NCI-H524 treated with DMSO at 0.1 percent for 48 hours (cell line): Measurements from ENCODE around the gene TMPRSS9.

Experiments used
- DNase-seq: peaks from one replicate; lab custom pipeline; 2025; lab: John Stamatoyannopoulos, UW

TMPRSS9 gene

DNA sequence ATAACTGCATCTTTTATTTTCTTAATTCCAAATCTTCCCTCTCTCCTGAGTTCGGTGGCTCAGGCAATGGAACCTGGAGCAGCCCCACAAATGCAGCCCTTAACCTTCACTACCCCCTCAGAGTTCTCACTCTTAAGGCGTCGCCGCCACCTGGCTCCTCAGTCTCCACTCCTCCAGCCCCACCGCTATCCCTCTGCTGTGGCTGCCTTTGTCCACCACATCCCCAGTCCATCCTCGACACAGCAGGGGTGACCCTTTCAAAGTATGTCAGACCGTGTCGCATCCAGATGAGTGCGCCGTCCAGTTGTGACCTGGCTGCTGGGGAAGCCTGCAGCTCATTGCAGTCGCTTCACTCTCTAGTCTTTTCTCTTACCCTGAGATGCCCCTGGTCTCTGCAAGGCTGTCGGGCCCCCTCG lies 30.6 kb upstream of the TMPRSS9 start:
- DNase-seq: no peak

DNA sequence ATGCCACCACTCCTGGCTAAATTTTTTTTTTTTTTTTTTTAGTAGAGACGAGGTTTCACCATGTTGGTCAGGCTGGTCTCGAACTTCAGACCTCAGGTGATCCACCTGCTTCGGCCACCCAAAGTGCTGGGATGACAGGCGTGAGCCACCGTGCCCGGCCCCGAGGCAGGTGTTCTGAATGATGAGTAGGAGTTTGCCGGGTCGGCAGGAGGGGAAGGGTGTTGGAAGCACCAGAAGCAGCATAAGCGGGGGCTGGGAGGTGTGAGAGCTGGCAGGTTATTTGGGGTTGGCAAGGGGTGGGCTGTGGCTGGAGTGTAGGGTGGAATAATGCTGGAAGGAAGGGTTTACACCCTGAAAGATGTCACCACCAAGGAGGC lies 29.8 kb upstream of the TMPRSS9 start:
- DNase-seq: no peak

DNA sequence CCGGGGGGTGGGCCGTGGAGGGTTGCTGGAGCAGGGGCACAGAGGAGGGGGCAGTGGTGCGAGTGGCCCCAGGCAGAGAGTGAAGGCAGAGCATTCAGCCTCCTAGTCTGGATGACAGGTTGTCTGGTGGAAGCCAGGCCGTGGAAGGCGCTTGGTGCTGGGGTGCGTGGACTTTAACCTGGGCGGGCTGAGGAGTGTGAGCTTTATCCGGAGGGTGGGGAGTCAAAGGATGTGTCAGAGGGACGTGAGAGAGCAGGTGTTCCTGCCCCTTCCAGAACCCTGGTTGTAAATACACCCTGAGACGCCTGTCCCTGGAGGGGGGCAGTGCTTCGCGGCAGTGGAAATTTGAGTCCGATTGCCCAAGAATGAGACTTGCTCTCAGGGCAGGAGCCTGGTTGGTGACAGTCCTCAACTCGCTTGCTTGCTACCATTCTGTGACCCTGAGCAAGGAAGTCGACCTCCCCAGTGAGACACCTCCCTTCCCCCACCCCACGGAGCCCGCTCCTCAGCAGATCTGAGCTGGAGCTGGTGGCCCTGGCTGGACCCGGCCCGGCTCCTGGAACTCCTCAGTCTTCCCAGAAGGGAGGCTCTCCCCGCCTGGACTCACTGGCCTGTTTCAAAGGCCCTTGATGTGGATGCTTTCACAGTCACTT lies 29.3 kb upstream of the TMPRSS9 start:
- DNase-seq: no peak

DNA sequence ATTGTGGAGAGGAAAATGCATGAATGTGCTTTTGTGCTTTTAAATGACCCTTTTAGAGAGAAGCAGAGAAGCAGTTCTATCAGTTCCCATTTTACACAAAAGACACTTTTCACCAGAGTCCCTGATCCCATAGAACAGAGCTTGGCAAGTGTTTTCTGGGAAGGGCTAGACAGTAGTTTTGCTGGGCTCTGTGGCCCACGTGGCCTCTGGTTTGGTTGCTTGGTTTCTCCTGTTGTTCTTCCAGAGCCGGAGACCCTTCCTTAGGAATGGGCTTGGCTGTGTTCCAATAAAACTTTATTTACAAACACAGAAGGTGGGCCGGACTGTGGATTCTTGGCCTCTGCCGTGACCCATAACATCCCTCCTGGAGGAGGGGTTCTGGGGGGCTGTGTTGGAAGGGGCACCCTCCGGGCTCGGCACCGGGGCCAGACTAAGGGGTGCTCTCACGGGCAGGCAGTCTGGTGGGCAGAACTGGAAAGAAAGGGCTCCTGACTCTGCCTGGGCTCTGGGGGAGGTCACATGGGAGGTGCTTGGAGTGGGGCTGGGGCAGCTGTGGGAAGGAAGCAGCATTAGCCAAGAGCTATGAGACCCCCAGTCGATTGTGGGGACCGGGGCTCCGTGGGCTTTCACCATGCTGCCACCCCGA lies 28.3 kb upstream of the TMPRSS9 start:
- no peak for DNase-seq

DNA sequence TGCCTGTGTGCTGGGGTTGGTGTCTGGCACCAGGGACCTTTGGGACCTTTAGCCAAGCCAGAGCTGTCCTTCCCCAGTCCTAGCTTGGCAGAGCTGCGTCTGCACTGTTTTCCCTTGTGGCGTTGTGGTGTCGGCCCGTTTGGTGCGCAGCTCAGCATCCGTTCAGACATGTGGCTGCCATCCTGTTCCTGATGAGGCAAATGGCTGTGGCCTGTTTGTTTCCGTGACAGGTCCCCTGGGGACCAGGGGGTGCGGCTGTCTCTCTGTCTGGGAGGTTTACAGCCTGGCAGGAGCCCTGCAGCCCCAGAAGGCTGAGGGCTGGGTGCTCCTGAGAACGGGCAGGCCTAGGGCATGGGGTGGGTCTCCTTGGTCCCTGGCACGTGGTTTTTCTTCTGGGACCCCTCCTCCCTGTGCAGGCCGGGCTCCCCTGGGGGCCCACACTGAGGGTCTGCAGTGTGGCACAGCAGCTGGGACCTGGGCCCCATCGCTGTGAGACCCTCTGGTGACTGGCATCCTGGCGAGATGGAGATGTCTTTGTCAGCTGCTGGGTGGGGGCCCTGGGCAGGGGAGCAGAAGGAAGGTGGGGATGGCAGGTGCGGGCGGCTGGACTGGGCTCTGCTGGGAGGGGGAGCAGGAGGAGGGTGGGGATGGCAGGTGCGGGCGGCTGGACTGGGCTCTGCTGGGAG lies 27.6 kb upstream of the TMPRSS9 start:
- DNase-seq: no peak

DNA sequence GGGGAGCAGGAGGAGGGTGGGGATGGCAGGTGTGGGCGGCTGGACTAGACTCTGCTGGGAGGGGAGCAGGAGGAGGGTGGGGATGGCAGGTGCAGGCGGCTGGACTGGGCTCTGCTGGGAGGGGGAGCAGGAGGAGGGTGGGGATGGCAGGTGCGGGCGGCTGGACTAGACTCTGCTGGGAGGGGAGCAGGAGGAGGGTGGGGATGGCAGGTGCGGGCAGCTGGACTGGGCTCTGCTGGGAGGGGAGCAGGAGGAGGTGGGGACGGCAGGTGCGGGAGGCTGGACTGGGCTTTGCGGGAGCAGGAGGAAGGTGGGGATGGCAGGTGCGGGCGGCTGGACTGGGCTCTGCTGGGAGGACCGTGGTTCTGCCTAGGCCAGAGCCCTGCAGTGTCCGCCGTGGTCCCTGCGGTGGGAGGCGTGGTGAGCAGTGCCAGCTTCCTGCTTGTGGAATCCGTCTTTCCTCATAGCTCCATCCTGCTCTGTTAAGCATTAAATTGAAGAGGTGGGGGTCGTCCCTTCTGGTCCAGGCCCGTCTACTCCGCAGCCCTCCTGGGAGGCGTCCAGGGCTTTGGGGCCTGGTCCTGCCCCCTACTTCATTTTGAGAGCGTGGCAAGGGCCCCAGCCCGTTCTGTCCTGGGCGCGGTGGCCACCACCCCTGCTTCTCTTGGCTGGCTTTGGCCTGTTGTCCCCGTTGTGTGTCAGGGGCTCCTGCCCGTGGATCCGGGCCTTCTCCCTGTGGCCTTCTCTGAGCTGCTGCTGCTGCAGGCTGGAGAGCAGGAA lies 26.8 kb upstream of the TMPRSS9 start:
- DNase-seq: no peak

DNA sequence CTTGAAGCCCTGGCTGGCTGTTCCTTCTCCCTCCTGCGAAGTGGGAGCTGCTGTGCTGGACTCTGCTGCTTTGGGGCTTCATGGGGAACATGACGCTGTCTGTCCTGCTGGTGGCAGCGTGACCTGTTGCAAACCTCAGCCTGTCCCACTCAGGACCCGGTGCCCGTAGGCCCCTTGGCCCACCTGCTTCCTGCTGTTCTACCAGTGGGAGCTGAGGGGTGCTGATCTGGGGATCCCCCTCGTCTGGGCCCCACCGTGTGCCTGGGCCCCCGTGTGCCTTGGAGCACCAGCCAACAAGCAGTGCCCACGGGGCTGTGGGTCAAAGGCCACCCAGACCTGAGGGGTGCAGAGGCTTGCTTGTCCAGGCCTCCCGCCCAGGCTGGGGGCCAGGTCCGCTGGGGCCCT lies 26.3 kb upstream of the TMPRSS9 start:
- DNase-seq: no peak

DNA sequence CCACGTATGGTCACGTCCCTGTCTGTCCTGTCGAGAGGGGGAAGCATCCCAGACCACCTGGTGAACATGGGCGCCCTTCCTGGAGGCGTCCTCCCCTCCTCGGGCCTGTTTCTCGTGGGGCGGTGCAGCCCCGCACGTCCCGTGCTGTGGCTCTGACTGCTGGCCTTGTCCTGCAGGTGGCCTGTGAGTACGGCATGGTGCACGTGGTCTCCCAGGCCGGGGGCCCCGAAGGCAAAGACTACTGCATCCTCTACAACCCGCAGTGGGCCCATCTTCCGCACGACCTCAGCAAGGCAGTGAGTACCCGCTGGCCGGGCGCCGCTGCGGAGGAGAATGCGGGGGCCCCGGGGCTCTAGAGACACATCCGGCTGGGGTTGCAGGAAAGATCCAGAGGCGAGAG lies 25.6 kb upstream of the TMPRSS9 start:
- no peak for DNase-seq

DNA sequence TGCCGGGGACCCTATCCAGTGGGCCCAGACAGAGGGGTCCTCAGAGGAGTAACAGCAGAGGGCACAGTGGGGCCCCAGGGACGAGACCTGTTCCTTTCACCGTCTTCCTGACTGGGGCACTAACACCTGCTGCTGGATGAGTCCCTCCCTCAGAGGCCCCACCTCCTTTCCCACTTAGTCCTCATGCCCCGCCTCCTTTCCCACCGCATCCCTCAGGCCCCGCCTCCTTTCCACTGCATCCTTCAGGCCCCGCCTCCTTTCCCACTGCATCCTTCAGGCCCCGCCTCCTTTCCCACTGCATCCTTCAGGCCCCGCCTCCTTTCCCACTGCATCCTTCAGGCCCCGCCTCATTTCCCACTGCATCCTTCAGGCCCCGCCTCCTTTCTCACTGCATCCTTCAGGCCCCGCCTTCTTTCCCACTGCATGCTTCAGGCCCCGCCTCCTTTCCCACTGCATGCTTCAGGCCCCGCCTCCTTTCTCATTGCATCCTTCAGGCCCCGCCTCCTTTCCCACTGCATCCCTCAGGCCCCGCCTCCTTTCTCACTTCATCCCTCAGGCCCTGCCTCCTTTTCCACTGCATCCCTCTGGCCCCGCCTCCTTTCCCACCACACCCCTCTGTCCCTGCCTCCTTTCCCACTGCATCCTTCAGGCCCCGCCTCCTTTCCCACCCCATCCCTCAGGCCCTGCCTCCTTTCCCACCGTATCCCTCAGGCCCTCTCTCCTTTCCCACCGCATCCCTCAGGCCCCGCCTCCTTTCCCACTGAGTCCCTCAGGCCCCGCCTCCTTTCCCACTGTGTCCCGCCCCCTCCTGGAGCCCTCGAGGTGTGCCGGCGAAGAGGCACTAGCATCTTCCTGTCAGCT lies 24.8 kb upstream of the TMPRSS9 start:
- no peak for DNase-seq

DNA sequence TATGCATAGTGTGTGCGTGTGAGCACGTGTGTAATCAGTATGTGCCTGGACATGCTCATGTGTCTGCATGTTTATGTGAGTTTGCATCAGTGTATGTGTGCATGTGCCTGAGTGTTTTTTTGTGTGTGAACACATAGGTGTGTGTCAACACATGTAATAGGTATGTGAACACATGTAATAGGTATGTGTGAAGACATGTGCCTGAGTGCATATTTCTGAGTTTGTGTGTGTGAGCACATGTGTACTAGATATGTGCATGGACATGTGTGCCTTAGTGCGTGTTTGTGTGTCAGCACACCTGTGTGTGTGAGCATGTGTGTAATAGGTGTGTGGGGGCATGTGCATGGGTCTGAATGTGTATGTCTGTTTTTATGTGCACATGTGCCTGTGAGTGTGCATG lies 24.2 kb upstream of the TMPRSS9 start:
- DNase-seq: no peak

DNA sequence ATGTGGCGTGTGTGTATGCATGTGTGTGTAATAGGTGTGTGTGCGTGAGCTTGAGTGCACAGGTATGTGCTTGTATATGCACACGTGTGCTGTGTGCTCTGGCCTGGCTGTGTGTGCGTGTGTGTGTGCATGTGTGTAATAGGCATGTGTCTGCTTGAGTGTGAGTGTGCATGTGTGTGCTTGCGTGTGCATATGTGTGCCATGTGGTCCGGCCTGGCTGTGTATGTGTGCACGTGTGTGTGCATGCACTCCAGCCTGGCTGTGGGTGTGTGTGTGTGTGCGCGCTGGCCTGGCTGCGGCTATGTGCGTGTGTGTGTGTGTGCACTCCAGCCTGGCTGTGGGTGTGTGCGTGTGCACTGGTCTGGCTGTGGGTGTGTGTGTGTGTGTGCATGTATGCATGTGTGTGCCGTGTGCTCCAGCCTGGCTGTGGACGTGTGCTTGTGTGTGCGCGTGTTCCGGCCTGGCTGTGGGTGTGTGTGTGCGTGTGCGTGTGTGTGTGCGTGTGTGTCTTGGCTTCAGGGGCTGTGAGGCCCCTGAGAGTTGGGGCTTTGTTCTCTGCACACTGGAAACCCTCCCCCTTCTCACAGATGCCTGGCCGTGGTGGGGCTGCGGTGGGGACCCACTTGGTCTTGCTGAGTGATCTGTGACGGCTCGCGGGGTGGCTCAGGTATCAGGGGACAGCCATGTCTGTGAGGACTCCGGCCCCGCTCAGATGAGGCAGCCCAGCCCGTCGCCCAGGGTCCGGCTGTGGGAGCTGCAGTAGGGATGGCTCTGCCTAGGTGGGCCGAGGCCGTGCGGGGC lies 23.3 kb upstream of the TMPRSS9 start:
- DNase-seq: no peak

DNA sequence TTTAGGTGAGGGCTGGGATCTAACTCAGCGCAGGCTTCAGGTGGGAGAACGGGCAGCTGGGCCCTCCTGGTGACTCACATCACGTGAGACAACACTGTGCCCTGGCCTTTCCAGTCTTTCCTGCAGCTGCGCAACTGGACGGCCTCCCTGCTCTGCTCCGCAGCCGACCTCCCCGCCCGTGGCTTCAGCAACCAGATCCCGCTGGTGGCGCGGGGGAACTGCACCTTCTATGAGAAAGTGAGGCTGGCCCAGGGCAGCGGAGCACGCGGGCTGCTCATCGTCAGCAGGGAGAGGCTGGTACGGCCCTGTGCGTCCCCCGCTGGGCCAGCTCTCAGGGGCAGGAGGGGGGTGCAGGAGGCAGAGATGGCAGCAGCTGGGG lies 22.7 kb upstream of the TMPRSS9 start:
- DNase-seq: no peak

DNA sequence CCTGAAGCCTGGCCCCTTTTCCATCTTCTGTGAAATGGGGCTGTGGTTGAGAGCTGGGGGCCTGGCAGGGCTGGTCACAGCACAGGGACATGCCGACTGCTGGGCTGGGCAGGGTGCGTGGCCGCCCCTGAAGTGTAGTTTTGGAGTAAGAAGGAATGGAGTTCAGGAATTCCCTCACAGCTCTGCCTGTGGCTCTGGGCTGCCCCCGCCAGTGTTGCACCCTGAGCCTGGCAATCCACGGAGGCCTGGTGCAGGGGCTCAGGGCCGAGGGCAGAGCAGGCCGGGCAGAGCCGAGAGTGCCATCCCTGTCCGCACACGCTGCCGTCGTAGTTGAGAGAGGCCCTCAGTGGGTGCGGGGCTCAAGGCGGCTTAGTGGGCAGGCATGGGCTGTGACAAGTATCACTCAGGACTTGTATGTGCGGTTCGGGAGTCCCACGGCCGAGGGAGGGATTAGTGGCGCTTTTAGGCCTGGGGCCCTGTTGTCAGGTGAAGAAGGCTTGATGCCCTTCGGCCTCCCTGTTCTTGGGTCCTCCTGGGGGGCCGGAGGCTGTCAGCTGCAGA lies 21.9 kb upstream of the TMPRSS9 start:
- no peak for DNase-seq

DNA sequence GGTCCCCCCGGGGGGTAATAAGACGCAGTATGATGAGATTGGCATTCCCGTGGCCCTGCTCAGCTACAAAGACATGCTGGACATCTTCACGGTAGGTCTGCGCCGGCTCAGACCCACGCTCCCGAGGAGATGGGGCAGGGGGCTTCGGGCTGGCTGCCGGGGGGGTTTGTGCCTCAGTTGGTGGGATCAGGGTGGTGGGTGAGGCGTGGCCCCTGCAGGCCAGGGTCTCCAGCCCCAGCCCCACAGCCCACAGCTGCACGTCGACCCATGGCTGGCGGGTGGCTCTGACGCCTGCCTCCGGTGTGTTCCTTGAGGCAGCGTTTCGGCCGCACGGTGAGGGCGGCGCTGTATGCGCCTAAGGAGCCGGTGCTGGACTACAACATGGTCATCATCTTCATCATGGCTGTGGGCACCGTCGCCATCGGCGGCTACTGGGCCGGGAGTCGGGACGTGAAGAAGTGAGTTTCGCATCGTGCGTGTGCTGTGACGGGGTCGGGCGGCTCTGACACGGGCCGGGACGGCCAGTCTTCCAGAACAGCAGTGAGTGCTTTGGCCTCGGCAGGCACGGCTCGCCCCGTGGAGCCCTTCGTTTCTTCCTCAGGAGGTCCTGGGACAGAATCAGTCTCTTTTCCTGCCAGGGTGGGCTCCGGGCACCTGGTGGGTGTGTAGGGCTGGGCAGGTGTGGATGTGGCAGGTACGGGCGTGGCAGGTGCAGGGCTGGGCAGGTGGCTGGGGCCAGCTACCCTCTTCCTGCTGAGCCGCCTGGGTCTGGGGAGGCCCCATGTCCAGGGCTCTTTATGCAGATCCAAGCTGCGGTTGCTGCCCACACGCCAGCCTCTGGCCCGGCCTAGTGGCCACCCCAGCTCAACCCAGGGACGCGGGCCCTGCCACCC lies 21.1 kb upstream of the TMPRSS9 start:
- DNase-seq: no peak

DNA sequence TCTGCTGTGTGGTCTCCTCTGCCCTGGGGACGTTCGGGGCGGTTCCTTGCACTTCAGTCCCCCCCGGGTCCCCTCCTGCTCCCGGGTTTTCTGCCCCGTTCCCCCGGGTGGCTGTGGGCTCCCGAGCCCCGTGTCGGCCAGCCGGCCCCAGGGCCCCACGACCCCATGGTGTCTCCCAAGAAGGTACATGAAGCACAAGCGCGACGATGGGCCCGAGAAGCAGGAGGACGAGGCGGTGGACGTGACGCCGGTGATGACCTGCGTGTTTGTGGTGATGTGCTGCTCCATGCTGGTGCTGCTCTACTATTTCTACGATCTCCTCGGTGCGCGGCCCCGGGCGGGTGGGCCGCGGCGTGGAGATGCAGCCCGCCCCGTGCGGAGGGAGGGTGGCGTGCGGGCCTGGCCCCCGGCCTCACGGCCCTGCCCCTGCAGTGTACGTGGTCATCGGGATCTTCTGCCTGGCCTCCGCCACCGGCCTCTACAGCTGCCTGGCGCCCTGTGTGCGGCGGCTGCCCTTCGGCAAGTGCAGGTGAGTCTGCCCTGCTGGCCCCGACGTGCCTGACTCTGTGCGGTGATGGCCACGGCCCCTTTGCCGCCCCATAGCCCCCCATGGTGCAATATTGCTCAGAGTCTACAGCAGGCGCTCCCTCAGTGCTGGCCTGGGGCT lies 20.3 kb upstream of the TMPRSS9 start:
- no peak for DNase-seq

DNA sequence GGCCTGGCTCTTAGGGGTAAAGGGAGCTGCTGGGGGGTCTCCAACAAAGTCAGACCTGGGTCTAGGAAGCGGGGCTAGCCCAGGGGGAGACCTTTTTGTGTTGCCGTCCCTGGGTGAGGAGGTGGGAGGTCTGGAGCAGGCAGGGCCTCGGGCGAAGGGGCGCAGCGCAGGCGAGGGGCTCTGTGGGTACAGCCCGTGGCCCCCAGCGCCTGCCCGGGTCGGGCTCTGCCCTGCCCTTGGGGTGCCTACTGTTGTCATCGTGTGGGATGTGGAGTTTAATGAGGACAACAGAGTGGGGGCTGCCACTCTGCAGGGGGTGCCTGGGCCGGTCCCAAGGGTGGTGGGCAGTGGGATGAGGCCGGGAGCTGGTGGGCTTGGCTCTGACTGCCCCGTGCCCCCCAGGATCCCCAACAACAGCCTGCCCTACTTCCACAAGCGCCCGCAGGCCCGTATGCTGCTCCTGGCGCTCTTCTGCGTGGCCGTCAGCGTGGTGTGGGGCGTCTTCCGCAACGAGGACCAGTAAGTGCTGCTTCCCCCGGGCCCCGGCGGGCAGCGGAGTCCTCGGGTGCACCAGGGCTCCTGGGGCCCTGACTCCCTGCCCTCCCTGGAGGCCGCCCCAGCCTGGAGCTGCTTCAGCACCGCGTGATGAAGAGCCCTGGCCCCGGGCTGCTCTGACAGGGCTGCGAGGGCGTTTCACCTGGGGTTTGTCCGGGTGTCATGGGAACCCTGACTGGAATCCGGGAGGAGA lies 19.4 kb upstream of the TMPRSS9 start:
- DNase-seq: no peak

DNA sequence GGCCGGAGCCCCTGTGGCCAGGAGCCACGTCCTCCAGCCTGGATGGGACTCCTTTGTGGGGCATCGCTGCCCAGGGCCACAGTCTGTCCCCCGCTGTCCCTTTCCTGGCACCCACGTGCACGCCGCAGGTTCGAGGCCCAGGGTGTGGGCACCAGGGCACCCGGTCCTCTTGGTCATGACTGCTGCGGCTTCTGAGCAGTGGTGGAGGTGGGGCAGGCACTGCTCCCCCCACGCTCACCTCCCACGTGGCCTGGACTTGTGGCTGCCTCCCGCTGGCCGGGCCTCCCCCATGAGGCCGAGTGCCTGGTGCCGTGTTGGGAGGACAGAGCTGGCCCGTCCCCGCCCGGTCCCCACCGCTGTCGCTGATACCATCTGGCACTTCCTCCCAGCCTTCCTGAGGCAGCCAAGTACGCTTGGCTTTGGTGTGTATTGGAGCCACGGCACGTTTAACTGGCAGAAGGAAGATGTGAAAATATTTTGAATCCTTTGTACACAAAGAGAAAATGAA lies 18.8 kb upstream of the TMPRSS9 start:
- no peak for DNase-seq

DNA sequence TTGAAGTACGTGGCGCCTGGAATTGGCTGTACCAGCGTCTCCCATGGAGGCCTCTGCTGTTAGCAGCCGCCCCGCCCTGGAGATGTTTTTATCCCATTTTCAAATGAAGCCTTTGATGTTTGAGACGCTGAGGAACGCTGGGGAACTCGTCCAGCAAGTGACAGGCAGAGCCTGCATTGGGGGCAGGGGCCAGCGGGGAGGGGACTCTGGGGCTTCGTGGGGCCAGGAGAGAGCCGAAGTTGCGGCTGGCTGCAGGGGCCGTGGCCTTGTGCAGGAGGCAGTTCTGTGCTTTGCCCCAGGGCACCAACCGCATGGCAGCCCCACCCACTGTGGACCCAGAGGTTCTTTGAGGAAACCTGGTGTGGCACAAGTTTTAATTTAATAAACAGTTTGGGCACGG lies 18.1 kb upstream of the TMPRSS9 start:
- no peak for DNase-seq
